Adrenal gland (tissue), 12 donors: ENCODE data around the gene TNFAIP8L3. TPM values are rescaled to one million over a fixed set of nuclear protein-coding genes. Genes with fewer than 3 reads are reported as not detected.

Experiments
- DNase-seq, 7 donors: peaks; one replicate each; pipeline ENCODE4 v3.0.0-alpha.2; 2019 to 2020
- H3K27ac ChIP-seq, 5 donors: fragments of 200-600 bp; sonication (generic) in 4 of 5; 1 replicate in 3 of 5; 2 replicates in 2 of 5; pipeline versions ENCODE4 v1.5.1 to v1.8.0; 2016 to 2020; ENCODE audit warnings: mild to moderate bottlenecking in 1 of 5
- H3K27me3 ChIP-seq: fragments of 200-600 bp; 2 replicates; pipeline ENCODE4 v1.8.0; 2021
- H3K36me3 ChIP-seq, 2 donors: fragments of 200-600 bp; replicated peaks in 1 of 2; 1 replicate in 1 of 2; 2 replicates in 1 of 2; pipeline versions ENCODE4 v1.5.1 to v1.8.0; 2018 to 2022
- H3K4me1 ChIP-seq, 2 donors: fragments of 200-600 bp; replicated peaks in 1 of 2; 1 replicate in 1 of 2; 2 replicates in 1 of 2; pipeline versions ENCODE4 v1.5.1 to v1.8.0; 2018 to 2021
- H3K4me3 ChIP-seq, 4 donors: fragments of 200-600 bp; sonication (generic) in 3 of 4; one replicate each; pipeline ENCODE4 v1.5.1; 2016 to 2018
- H3K9me3 ChIP-seq, 3 donors: fragments of 200-600 bp; sonication (generic) in 1 of 3; replicated peaks in 1 of 3; 1 replicate in 2 of 3; 2 replicates in 1 of 3; pipeline versions ENCODE4 v1.5.1 to v1.8.0; 2016 to 2021
- CTCF ChIP-seq, 6 experiments: fragments of 450-650 bp in 4 of 6; fragments of 200-600 bp in 2 of 6; sonication (generic) in 1 of 6; IDR thresholded peaks; 1 replicate in 5 of 6; 2 replicates in 1 of 6; pipeline versions ENCODE4 v1.5.1 to v1.8.0; 2016 to 2021; ENCODE audit warnings: antibody characterized with exemption in 6 of 6, mild to moderate bottlenecking in 2 of 6, moderate library complexity in 1 of 6
- POLR2A ChIP-seq, 2 donors: fragments of 450-650 bp; IDR thresholded peaks; one replicate each; pipeline ENCODE4 v1.6.1; 2017; ENCODE audit warnings: antibody characterized with exemption in 2 of 2, mild to moderate bottlenecking in 2 of 2, moderate library complexity in 1 of 2
- WGBS, 4 donors: extraction: QIAGEN DNeasy Blood & Tissue Kit in 2 of 4; methylation state at CpG; one replicate each; pipeline versions ENCODE4 v1.1.5 to v1.1.7; 2013 to 2017; 5-methylcytosine and 5-hydroxymethylcytosine counted together
- intact Hi-C, 2 donors: fragments of 100-400 bp; cut with DNase I; formaldehyde crosslinking; loops; one replicate each; pipeline versions ENCODE4 v1.14.1 to v1.15.0; 2022 to 2023
- polyA plus RNA-seq, 3 donors: library from polyadenylated mRNA; stranded (reverse); fragments of 200-250 nt in 2 of 3; fragments of 350-450 nt in 1 of 3; fragmentation: Illumina TruSeq in 1 of 3; extraction: RNeasy Lipid Tissue Mini Kit (QIAGEN cat#74804) in 1 of 3; gene quantifications; one replicate each; pipeline ENCODE4 v1.2.3, GENCODE V29; 2013 to 2014
- total RNA-seq, 9 donors: library from RNA; depleted of rRNA in 4 of 9; stranded (reverse); fragments of >200 nt in 4 of 9; fragments of 120-200 nt in 1 of 9; fragmentation: NEBNext Ultra II Directional in 1 of 9; extraction: Animal tissue kit (Norgen Biotek cat#: 25700) in 1 of 9; gene quantifications; one replicate each; pipeline versions ENCODE4 v1.1.0 to v1.2.4, GENCODE V29; 2013 to 2023
- donor health status: healthy with polysubstance abuse.
- donor health status: Bipolar disorder and iron deficiency.
- donor health status: DM: yes; HTN: yes; CAD: no.
- donor health status: DM: no; HTN: no; CAD: no.
- donor health status: DM: no; HTN: no; CAD: no.
- donor health status: DM: yes; HTN: yes; CAD: no.

TNFAIP8L3 gene
- total and polyA plus RNA-seq, 12 donors = 1.1 to 9.5 (median 3.7) TPM

GRCh38 chr15:51112078-51112477, 17.4 kb upstream of the TNFAIP8L3 start:
- intact Hi-C loops = no loop called here
- Histone ChIP-seq H3K4me1 (no peaks in the 10 kb centered on the region), H3K36me3 (no peaks in the 10 kb centered on the region), H3K27me3 (no peaks in the 10 kb centered on the region), H3K27ac (no peak overlapping the region), H3K9me3 (no peaks in the 10 kb centered on the region), H3K4me3 (no peak overlapping the region)
- no peak for DNase-seq
- 78 to 100% (median 92%) methylated on average over 1 of the region's 1 CpG for WGBS, 4 donors
- TF ChIP-seq CTCF (IDR thresholded peaks at IDR 0.05) = no peak
- no peak for TF ChIP-seq POLR2A (IDR thresholded peaks at IDR 0.05)

GRCh38 chr15:51111061-51111460, 16.4 kb upstream of the TNFAIP8L3 start:
- 60 to 75% (median 66%) methylated on average over 2 of the region's 2 CpGs for WGBS, 4 donors
- H3K4me3 ChIP-seq = no peak overlapping the region
- no peaks in the 10 kb centered on the region for H3K4me1 ChIP-seq
- H3K36me3 ChIP-seq = no peaks in the 10 kb centered on the region
- no peak for TF ChIP-seq POLR2A (IDR thresholded peaks at IDR 0.05)
- TF ChIP-seq CTCF (IDR thresholded peaks at IDR 0.05) = no peak
- intact Hi-C loops = no loop called here
- H3K9me3 ChIP-seq = no peaks in the 10 kb centered on the region
- no peak overlapping the region for H3K27ac ChIP-seq
- no peak for DNase-seq
- no peaks in the 10 kb centered on the region for H3K27me3 ChIP-seq

GRCh38 chr15:51110171-51110570, 15.5 kb upstream of the TNFAIP8L3 start:
- TF ChIP-seq CTCF (IDR thresholded peaks at IDR 0.05) (no peak), POLR2A (IDR thresholded peaks at IDR 0.05) (no peak)
- no peaks in the 10 kb centered on the region for H3K9me3 ChIP-seq
- intact Hi-C loops = no loop called here
- no peaks in the 10 kb centered on the region for H3K27me3 ChIP-seq
- peak overlapping the region in 1 of 5 donors; percentile 59 for H3K27ac ChIP-seq
- no peaks in the 10 kb centered on the region for H3K4me1 ChIP-seq
- no peaks in the 10 kb centered on the region for H3K36me3 ChIP-seq
- DNase-seq = no peak
- 86 to 97% (median 93%) methylated on average over 3 of the region's 3 CpGs for WGBS, 4 donors
- H3K4me3 ChIP-seq = no peak overlapping the region

GRCh38 chr15:51108933-51109550, 14.3 kb upstream of the TNFAIP8L3 start:
- TF ChIP-seq CTCF (IDR thresholded peaks at IDR 0.05) (no peak), POLR2A (IDR thresholded peaks at IDR 0.05) (no peak)
- H3K27ac ChIP-seq = peak overlapping the region in 3 of 5 donors; percentile 25 to 59 (median 35)
- H3K27me3 ChIP-seq = no peaks in the 10 kb centered on the region
- H3K36me3 ChIP-seq = no peaks in the 10 kb centered on the region
- WGBS, 4 donors = 53 to 78% (median 59%) methylated on average over 2 to 3 of the region's 3 CpGs
- H3K4me1 ChIP-seq = peaks cover 2 to 3% of the 10 kb centered on the region in 2 donors
- H3K9me3 ChIP-seq = no peaks in the 10 kb centered on the region
- peak in 2 of 7 donors; percentile 31 to 60 for DNase-seq
- H3K4me3 ChIP-seq = no peak overlapping the region
- intact Hi-C loops = no loop called here
